Parathyroid adenoma (tissue), 2 donors: ENCODE results near the gene NUDT1.

Source experiments
- H2AFZ ChIP-seq: fragments of 300-600 bp; sonication (generic); one replicate; pipeline ENCODE4 v1.7.0; 2017; ENCODE audit warnings: antibody characterized with exemption, mild to moderate bottlenecking
- H3K27ac ChIP-seq: fragments of 300-600 bp; sonication (generic); one replicate; pipeline ENCODE4 v1.7.0; 2017
- H3K27me3 ChIP-seq: fragments of 300-600 bp; sonication (generic); one replicate; pipeline ENCODE4 v1.7.0; 2017; ENCODE audit warnings: low read length; ENCODE audit not compliant: control insufficient read depth, insufficient read depth
- H3K36me3 ChIP-seq: fragments of 300-600 bp; sonication (generic); one replicate; pipeline ENCODE4 v1.7.0; 2017; ENCODE audit warnings: low read length; ENCODE audit not compliant: control insufficient read depth, insufficient read depth
- H3K4me1 ChIP-seq: fragments of 300-600 bp; sonication (generic); one replicate; pipeline ENCODE4 v1.7.0; 2017; ENCODE audit warnings: control low read depth
- H3K4me2 ChIP-seq: fragments of 300-600 bp; sonication (generic); one replicate; pipeline ENCODE4 v1.7.0; 2017; ENCODE audit warnings: low read length
- H3K4me3 ChIP-seq: fragments of 300-600 bp; sonication (generic); one replicate; pipeline ENCODE4 v1.7.0; 2017; ENCODE audit warnings: low read depth, low read length
- H3K79me2 ChIP-seq: fragments of 300-600 bp; sonication (generic); one replicate; pipeline ENCODE4 v1.7.0; 2017; ENCODE audit warnings: control low read depth
- H3K9ac ChIP-seq: fragments of 300-600 bp; sonication (generic); one replicate; pipeline ENCODE4 v1.7.0; 2017; ENCODE audit warnings: mild to moderate bottlenecking
- H3K9me3 ChIP-seq: fragments of 300-600 bp; sonication (generic); one replicate; pipeline ENCODE4 v1.7.0; 2017; ENCODE audit warnings: low read length; ENCODE audit not compliant: control insufficient read depth
- CTCF ChIP-seq: fragments of 300-600 bp; sonication (generic); IDR thresholded peaks from one replicate; pipeline ENCODE4 v1.7.0; 2017; ENCODE audit warnings: antibody characterized with exemption, mild to moderate bottlenecking
- donor health status: primary hyperparathyroidism.

NUDT1 gene

GRCh38 chr7:2202361-2202761, 39.7 kb upstream of the NUDT1 start:
- Histone ChIP-seq H3K4me3 (no peak overlapping the region), H3K9ac (no peak overlapping the region), H3K79me2 (peaks cover 2% of the 10 kb centered on the region), H3K4me1 (no peaks in the 10 kb centered on the region), H3K9me3 (no peaks in the 10 kb centered on the region), H3K27me3 (no peaks in the 10 kb centered on the region), H3K4me2 (no peak overlapping the region), H3K27ac (no peak overlapping the region), H3K36me3 (no peaks in the 10 kb centered on the region), H2AFZ (no peak overlapping the region)
- no peak for TF ChIP-seq CTCF

DNA sequence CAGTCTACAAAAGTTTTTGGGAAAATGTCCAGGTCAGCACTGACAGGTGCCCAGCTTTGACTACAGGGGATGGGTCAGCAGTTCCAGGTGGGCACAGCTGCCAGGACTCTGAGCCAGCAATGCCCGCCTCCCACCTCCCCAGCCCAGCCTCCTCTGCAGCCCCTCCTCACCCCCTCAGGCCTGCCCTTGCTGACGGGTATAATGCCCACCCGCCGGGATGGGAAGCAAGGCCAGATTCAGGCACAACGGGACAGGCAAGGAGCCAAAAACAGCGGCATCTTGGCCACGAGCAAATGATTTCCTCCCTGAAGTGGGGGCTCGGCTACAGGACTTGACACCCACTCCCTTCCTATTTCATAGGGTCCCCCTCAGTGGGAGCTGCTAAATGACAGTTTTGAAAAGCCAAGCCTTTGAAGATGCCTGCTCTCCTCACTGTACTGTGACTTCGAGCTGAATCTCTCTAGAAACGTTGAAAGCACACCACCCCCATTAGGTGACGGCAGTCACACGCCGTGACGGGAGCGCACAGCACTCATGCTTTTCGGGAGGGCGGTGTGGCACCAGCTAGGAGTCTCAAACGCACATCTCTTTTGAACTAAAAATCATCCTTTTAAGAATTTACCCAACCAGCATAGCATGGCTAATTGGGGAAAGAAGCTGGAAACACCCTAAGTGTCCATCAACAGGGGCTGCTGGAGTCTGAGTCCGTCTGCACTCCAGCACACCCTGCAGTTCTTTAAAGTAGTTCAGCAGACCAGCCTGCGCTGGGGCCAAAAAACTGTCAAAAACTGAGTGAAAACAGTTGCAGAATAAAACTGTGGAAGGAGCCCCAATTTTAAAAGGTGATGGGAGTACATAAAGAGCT, 38.9 kb upstream of the NUDT1 start:
- no peak overlapping the region for H3K9ac ChIP-seq
- no peaks in the 10 kb centered on the region for H3K4me1 ChIP-seq
- no peak for TF ChIP-seq CTCF
- no peaks in the 10 kb centered on the region for H3K27me3 ChIP-seq
- H3K36me3 ChIP-seq, result no peaks in the 10 kb centered on the region
- H2AFZ ChIP-seq, result no peak overlapping the region
- no peak overlapping the region for H3K4me3 ChIP-seq
- no peak overlapping the region for H3K27ac ChIP-seq
- no peak overlapping the region for H3K4me2 ChIP-seq
- H3K9me3 ChIP-seq, result no peaks in the 10 kb centered on the region
- H3K79me2 ChIP-seq, result peaks cover 2% of the 10 kb centered on the region

- H3K27ac ChIP-seq, result no peak overlapping the region
- H3K4me2 ChIP-seq, result no peak overlapping the region
- no peak overlapping the region for H3K9ac ChIP-seq
- H2AFZ ChIP-seq, result no peak overlapping the region
- H3K9me3 ChIP-seq, result no peaks in the 10 kb centered on the region
- peaks cover 2% of the 10 kb centered on the region for H3K79me2 ChIP-seq
- no peaks in the 10 kb centered on the region for H3K4me1 ChIP-seq
- H3K27me3 ChIP-seq, result no peaks in the 10 kb centered on the region
- no peaks in the 10 kb centered on the region for H3K36me3 ChIP-seq
- H3K4me3 ChIP-seq, result no peak overlapping the region
- no peak for TF ChIP-seq CTCF
Observed at GRCh38 chr7:2203766-2204300, 38.2 kb upstream of the NUDT1 start.

DNA sequence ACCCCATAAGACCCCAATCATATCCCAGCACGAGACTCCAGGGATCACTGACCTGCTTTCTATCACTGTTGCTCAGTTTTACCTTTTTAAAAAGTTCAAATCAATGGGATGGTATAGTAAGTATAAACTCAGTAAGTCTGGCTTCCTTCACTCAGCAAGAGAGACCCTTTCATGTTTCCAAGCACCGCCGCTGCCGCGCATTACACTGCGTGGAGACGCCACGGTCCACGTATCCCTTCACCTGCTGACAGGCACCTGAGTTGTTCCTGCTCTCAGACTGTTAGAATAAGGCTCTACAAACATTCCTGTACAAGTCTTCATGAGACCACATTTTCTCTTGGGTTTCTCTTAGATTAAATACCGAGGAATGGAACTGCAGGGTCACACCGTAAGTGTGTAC, 37.6 kb upstream of the NUDT1 start:
- Histone ChIP-seq H3K4me1 (no peaks in the 10 kb centered on the region), H3K4me2 (no peak overlapping the region), H3K79me2 (peaks cover 2% of the 10 kb centered on the region), H3K27me3 (no peaks in the 10 kb centered on the region), H3K4me3 (no peak overlapping the region), H3K27ac (no peak overlapping the region), H3K36me3 (no peaks in the 10 kb centered on the region), H3K9me3 (no peaks in the 10 kb centered on the region), H3K9ac (no peak overlapping the region), H2AFZ (no peak overlapping the region)
- TF ChIP-seq CTCF, result no peak
